GM12878 (cell line): Measurements from ENCODE around the gene SNRNP200. TPM values are rescaled to one million over a fixed set of nuclear protein-coding genes. Genes with fewer than 3 reads are reported as not detected.

Experiments used
- BCL11A ChIP-seq: IDR thresholded peaks from 2 replicates; pipeline ENCODE4 v1.6.1; 2011; ENCODE audit warnings: low read depth, low read length
- BHLHE40 ChIP-seq, 2 experiments: fragments of 450-650 bp in 1 of 2; IDR thresholded peaks; 2 replicates each; pipeline ENCODE4 v1.6.1; 2011 to 2017; ENCODE audit warnings: low read depth in 2 of 2, borderline replicate concordance in 1 of 2, improper control_type of control experiment in 1 of 2, low read length in 1 of 2, mild to moderate bottlenecking in 1 of 2
- BRCA1 ChIP-seq: IDR thresholded peaks from 2 replicates; pipeline ENCODE4 v1.6.1; 2011; ENCODE audit warnings: low read depth, low read length, improper control_type of control experiment
- CHD1 ChIP-seq: IDR thresholded peaks from 2 replicates; pipeline ENCODE4 v1.6.1; 2012; ENCODE audit warnings: low read depth, low read length, improper control_type of control experiment
- CHD2 ChIP-seq: IDR thresholded peaks from 2 replicates; pipeline ENCODE4 v1.6.1; 2011; ENCODE audit warnings: low read depth, low read length, improper control_type of control experiment, borderline replicate concordance
- MTA2 ChIP-seq: fragments of 450-650 bp; IDR thresholded peaks from 2 replicates; pipeline ENCODE4 v1.6.1; 2016; ENCODE audit warnings: low read depth, mild to moderate bottlenecking, moderate library complexity
- NFYB ChIP-seq: IDR thresholded peaks from 2 replicates; pipeline ENCODE4 v1.6.1; 2011; ENCODE audit warnings: low read depth, mild to moderate bottlenecking, low read length, improper control_type of control experiment, moderate library complexity; ENCODE audit not compliant: insufficient read depth
- POU2F2 ChIP-seq: IDR thresholded peaks from 3 replicates; pipeline ENCODE4 v1.6.1; 2011; ENCODE audit warnings: low read depth, mild to moderate bottlenecking, low read length, borderline replicate concordance
- RB1 ChIP-seq: fragments of 450-650 bp; formaldehyde crosslinking; IDR thresholded peaks from 2 replicates; pipeline ENCODE4 v1.6.1; 2017; ENCODE audit warnings: mild to moderate bottlenecking, borderline replicate concordance
- SMAD1 ChIP-seq: fragments of 450-650 bp; IDR thresholded peaks from 2 replicates; pipeline ENCODE4 v1.6.1; 2018; ENCODE audit warnings: mild to moderate bottlenecking, low read depth; ENCODE audit not compliant: partially characterized antibody
- SMAD5 ChIP-seq: IDR thresholded peaks from 2 replicates; pipeline ENCODE4 v1.6.1; 2016; ENCODE audit warnings: antibody characterized with exemption, low read depth
- SP1 ChIP-seq: IDR thresholded peaks from one replicate; pipeline ENCODE4 v1.6.1; 2011; ENCODE audit warnings: low read depth, low read length
- TCF12 ChIP-seq: IDR thresholded peaks from 2 replicates; pipeline ENCODE4 v1.6.1; 2011; ENCODE audit warnings: low read depth, mild to moderate bottlenecking, low read length
- ZNF24 ChIP-seq: fragments of 450-650 bp; IDR thresholded peaks from 2 replicates; pipeline ENCODE4 v1.6.1; 2017; ENCODE audit warnings: antibody characterized with exemption, mild to moderate bottlenecking
- polyA plus RNA-seq, 11 experiments: library from polyadenylated mRNA; depleted of rRNA in 4 of 11; unstranded in 6 of 11; stranded (reverse) in 5 of 11; fragments of >200 nt; fragmentation: Nextera tagmentation in 4 of 11; fragmentation: Illumina TruSeq in 1 of 11; extraction: Ambion mirVana in 4 of 11; extraction: Trizol in 1 of 11; gene quantifications; 1 replicate in 1 of 11; 2 replicates in 10 of 11; pipeline versions ENCODE4 v1.2.1 to v1.2.3, GENCODE V29; 2011 to 2016; ENCODE audit warnings: inconsistent platforms in 2 of 11, missing spikeins in 2 of 11, low read depth in 1 of 11
- total RNA-seq, 4 experiments: library from RNA; depleted of rRNA in 3 of 4; stranded (reverse); fragments of >200 nt in 3 of 4; fragmentation: Illumina TruSeq in 1 of 4; extraction: Trizol in 1 of 4; gene quantifications; 2 replicates each; pipeline versions ENCODE4 v1.2.1 to v1.2.3, GENCODE V29; 2013 to 2021
- TF ChIP-seq, protein P1 (sequence below): fragments of 450-650 bp; IDR thresholded peaks from 2 replicates; pipeline ENCODE4 v1.6.1; 2017; ENCODE audit warnings: low read depth, mild to moderate bottlenecking, moderate library complexity
- TF ChIP-seq, protein P2 (sequence below): IDR thresholded peaks from 2 replicates; pipeline ENCODE4 v1.6.1; 2012; ENCODE audit warnings: low read length, inconsistent platforms
- TF ChIP-seq, protein P3 (sequence below): IDR thresholded peaks from 2 replicates; pipeline ENCODE4 v1.6.1; 2012; ENCODE audit warnings: low read depth, low read length, improper control_type of control experiment
- TF ChIP-seq, protein P4 (sequence below): fragments of 450-650 bp; IDR thresholded peaks from 2 replicates; pipeline ENCODE4 v1.6.1; 2018; ENCODE audit warnings: borderline replicate concordance, mild to moderate bottlenecking; ENCODE audit not compliant: partially characterized antibody
- TF ChIP-seq, protein P5 (sequence below): fragments of 450-650 bp; IDR thresholded peaks from 2 replicates; pipeline ENCODE4 v1.6.1; 2017; ENCODE audit warnings: antibody characterized with exemption, mild to moderate bottlenecking, moderate library complexity

SNRNP200 gene
- total and polyA plus RNA-seq, 10 of the 15 experiments (the other 5 are each of a cell fraction or from before 2014, with no cell fraction given): 59.2 to 176 (median 106) TPM

DNA sequence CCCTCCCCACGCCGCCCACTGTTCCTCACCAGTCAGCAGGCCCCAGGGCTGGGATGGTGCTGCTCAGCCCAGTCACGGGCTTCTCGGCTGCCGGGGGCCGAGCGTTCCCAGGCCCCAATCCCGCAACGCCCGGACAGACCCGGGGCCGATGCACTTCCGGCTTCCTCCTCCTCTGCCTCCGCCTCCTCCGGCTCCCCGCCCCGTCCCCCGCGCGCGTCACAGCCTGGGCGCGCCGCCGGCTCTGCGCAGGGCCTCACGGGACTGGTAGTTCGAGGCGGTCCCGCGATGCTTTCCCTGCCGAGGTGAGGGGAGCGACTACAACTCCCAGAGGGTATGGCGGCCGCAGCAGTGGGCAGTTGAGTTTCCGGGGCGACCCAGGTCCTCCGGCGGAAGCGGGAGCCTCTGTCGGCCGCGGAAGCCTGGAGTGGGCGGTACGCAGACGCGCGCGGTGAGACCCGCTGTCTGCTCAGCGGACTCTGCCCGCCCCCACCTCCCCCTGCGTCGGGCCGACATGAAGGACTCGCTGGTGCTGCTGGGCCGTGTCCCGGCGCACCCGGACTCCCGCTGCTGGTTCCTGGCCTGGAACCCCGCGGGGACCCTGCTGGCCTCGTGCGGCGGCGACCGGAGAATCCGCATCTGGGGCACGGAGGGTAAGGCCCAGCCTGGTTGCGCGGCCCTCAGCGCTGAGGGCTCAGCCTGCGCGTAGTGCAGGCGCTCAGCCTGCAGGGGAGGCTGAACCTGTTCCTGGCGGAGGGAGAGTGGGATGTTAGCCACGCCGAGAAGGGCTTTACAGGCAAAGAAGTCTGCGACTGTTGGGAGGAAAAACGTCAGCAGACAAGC, 39.3 kb downstream of the SNRNP200 start, which contains the start of the genes CIAO1 and TMEM127 (continued):
- TF ChIP-seq, protein P1, sequence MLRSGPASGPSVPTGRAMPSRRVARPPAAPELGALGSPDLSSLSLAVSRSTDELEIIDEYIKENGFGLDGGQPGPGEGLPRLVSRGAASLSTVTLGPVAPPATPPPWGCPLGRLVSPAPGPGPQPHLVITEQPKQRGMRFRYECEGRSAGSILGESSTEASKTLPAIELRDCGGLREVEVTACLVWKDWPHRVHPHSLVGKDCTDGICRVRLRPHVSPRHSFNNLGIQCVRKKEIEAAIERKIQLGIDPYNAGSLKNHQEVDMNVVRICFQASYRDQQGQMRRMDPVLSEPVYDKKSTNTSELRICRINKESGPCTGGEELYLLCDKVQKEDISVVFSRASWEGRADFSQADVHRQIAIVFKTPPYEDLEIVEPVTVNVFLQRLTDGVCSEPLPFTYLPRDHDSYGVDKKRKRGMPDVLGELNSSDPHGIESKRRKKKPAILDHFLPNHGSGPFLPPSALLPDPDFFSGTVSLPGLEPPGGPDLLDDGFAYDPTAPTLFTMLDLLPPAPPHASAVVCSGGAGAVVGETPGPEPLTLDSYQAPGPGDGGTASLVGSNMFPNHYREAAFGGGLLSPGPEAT: peak; percentile 27; the same call in 1 of the 2 replicates
- TF ChIP-seq NFYB: no peak
- 0 out of 2 replicates have a peak, but pooled peaks have one; percentile 10 for TF ChIP-seq BCL11A
- peak in 1 of 2 experiments; percentile 84; a peak in 3 of 4 replicates for TF ChIP-seq BHLHE40 (IDR thresholded peaks at IDR 0.05; ENCODE audit: borderline replicate concordance in 1 of 2, low read depth in 2 of 2, low read length in 1 of 2)
- TF ChIP-seq, protein P2, sequence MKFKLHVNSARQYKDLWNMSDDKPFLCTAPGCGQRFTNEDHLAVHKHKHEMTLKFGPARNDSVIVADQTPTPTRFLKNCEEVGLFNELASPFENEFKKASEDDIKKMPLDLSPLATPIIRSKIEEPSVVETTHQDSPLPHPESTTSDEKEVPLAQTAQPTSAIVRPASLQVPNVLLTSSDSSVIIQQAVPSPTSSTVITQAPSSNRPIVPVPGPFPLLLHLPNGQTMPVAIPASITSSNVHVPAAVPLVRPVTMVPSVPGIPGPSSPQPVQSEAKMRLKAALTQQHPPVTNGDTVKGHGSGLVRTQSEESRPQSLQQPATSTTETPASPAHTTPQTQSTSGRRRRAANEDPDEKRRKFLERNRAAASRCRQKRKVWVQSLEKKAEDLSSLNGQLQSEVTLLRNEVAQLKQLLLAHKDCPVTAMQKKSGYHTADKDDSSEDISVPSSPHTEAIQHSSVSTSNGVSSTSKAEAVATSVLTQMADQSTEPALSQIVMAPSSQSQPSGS: no peak
- no peak for TF ChIP-seq CHD1
- TF ChIP-seq, protein P3, sequence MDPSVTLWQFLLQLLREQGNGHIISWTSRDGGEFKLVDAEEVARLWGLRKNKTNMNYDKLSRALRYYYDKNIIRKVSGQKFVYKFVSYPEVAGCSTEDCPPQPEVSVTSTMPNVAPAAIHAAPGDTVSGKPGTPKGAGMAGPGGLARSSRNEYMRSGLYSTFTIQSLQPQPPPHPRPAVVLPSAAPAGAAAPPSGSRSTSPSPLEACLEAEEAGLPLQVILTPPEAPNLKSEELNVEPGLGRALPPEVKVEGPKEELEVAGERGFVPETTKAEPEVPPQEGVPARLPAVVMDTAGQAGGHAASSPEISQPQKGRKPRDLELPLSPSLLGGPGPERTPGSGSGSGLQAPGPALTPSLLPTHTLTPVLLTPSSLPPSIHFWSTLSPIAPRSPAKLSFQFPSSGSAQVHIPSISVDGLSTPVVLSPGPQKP: peak; percentile 79
- TF ChIP-seq CHD2: peak; percentile 99
- TF ChIP-seq, protein P4, sequence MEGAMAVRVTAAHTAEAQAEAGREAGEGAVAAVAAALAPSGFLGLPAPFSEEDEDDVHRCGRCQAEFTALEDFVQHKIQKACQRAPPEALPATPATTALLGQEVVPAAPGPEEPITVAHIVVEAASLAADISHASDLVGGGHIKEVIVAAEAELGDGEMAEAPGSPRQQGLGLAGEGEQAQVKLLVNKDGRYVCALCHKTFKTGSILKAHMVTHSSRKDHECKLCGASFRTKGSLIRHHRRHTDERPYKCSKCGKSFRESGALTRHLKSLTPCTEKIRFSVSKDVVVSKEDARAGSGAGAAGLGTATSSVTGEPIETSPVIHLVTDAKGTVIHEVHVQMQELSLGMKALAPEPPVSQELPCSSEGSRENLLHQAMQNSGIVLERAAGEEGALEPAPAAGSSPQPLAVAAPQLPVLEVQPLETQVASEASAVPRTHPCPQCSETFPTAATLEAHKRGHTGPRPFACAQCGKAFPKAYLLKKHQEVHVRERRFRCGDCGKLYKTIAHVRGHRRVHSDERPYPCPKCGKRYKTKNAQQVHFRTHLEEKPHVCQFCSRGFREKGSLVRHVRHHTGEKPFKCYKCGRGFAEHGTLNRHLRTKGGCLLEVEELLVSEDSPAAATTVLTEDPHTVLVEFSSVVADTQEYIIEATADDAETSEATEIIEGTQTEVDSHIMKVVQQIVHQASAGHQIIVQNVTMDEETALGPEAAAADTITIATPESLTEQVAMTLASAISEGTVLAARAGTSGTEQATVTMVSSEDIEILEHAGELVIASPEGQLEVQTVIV: peak; percentile 87
- TF ChIP-seq SMAD5: peak; percentile 60
- TF ChIP-seq RB1: peak; percentile 79; the same call in 1 of the 2 replicates
- no peak for TF ChIP-seq ZNF24
- TF ChIP-seq SMAD1: no peak
- TF ChIP-seq SP1: peak; percentile 18
- peak; percentile 70 for TF ChIP-seq MTA2
- peak; percentile 31; the same call in 2 of the 3 replicates for TF ChIP-seq POU2F2
- 0 out of 2 replicates have a peak, but pooled peaks have one; percentile 5 for TF ChIP-seq TCF12
- peak; percentile 78 for TF ChIP-seq BRCA1
- TF ChIP-seq, protein P5, sequence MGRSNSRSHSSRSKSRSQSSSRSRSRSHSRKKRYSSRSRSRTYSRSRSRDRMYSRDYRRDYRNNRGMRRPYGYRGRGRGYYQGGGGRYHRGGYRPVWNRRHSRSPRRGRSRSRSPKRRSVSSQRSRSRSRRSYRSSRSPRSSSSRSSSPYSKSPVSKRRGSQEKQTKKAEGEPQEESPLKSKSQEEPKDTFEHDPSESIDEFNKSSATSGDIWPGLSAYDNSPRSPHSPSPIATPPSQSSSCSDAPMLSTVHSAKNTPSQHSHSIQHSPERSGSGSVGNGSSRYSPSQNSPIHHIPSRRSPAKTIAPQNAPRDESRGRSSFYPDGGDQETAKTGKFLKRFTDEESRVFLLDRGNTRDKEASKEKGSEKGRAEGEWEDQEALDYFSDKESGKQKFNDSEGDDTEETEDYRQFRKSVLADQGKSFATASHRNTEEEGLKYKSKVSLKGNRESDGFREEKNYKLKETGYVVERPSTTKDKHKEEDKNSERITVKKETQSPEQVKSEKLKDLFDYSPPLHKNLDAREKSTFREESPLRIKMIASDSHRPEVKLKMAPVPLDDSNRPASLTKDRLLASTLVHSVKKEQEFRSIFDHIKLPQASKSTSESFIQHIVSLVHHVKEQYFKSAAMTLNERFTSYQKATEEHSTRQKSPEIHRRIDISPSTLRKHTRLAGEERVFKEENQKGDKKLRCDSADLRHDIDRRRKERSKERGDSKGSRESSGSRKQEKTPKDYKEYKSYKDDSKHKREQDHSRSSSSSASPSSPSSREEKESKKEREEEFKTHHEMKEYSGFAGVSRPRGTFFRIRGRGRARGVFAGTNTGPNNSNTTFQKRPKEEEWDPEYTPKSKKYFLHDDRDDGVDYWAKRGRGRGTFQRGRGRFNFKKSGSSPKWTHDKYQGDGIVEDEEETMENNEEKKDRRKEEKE: no peak
